Erythroblast (primary cell): ENCODE measurements around the gene LIX1.

ENCODE experiments used
- GATA1 ChIP-seq: IDR thresholded peaks from 2 replicates; pipeline ENCODE4 v1.6.1; 2011; ENCODE audit warnings: low read depth, mild to moderate bottlenecking, control low read depth, low read length, moderate library complexity
- POLR2A ChIP-seq: IDR thresholded peaks from 2 replicates; pipeline ENCODE4 v1.6.1; 2011; ENCODE audit warnings: mild to moderate bottlenecking, low read length

- TF ChIP-seq POLR2A (no peak), GATA1 (no peak)
Observed at GRCh38 chr5:97163790-97164285, 21.4 kb upstream of the LIX1 start.
